Tibial nerve (tissue), 4 donors: ENCODE data around the gene FAM111A. TPM values are rescaled to one million over a fixed set of nuclear protein-coding genes. Genes with fewer than 3 reads are reported as not detected.

Experiments used
- DNase-seq, 2 donors: peaks; one replicate each; pipeline ENCODE4 v3.0.0-alpha.2; 2019; ENCODE audit warnings: low spot score in 2 of 2
- H3K27ac ChIP-seq, 4 donors: fragments of 200-600 bp; sonication (generic) in 3 of 4; one replicate each; pipeline ENCODE4 v1.5.1; 2017 to 2019; ENCODE audit warnings: mild to moderate bottlenecking in 1 of 4
- H3K27me3 ChIP-seq, 2 donors: fragments of 200-600 bp; sonication (generic) in 1 of 2; one replicate each; pipeline versions ENCODE4 v1.5.1 to v1.6.0; 2017 to 2019
- H3K36me3 ChIP-seq, 3 donors: fragments of 200-600 bp; sonication (generic); one replicate each; pipeline ENCODE4 v1.5.1; 2018 to 2019
- H3K4me1 ChIP-seq, 4 donors: fragments of 200-600 bp; sonication (generic) in 3 of 4; one replicate each; pipeline ENCODE4 v1.5.1; 2017 to 2019
- H3K4me3 ChIP-seq, 4 donors: fragments of 200-600 bp; sonication (generic) in 3 of 4; one replicate each; pipeline ENCODE4 v1.5.1; 2017 to 2019; ENCODE audit warnings: mild to moderate bottlenecking in 1 of 4, moderate library complexity in 1 of 4
- H3K9me3 ChIP-seq, 4 donors: fragments of 200-600 bp; sonication (generic) in 3 of 4; one replicate each; pipeline ENCODE4 v1.5.1; 2017 to 2019
- CTCF ChIP-seq, 5 experiments: fragments of 200-600 bp in 3 of 5; fragments of 450-650 bp in 2 of 5; sonication (generic) in 3 of 5; IDR thresholded peaks; one replicate each; pipeline ENCODE4 v1.5.1; 2016 to 2019; ENCODE audit warnings: antibody characterized with exemption in 5 of 5, mild to moderate bottlenecking in 3 of 5, moderate library complexity in 2 of 5
- EP300 ChIP-seq, 2 donors: sonication (generic); formaldehyde crosslinking; IDR thresholded peaks; one replicate each; pipeline ENCODE4 v1.6.1; 2017; ENCODE audit warnings: antibody characterized with exemption in 2 of 2, mild to moderate bottlenecking in 1 of 2
- POLR2A ChIP-seq, 2 donors: fragments of 450-650 bp; IDR thresholded peaks; one replicate each; pipeline ENCODE4 v1.6.1; 2017; ENCODE audit warnings: antibody characterized with exemption in 2 of 2, mild to moderate bottlenecking in 2 of 2, moderate library complexity in 2 of 2
- WGBS, 2 donors: methylation state at CpG; one replicate each; pipeline ENCODE4 v1.1.5; 2018; 5-methylcytosine and 5-hydroxymethylcytosine counted together
- total RNA-seq, 4 donors: library from RNA; depleted of rRNA; stranded (reverse); fragments of >200 nt; gene quantifications; one replicate each; pipeline ENCODE4 v1.1.0, GENCODE V29; 2016

The FAM111A gene
- total RNA-seq, 4 donors from 2014 or later: 24.3 to 76.9 (median 40.3) TPM

GRCh38 chr11:59186130-59186594 is 43.5 kb downstream of the FAM111A start:
- peak; percentile 46 to 59 (median 58) for TF ChIP-seq CTCF (IDR thresholded peaks at IDR 0.05)
- TF ChIP-seq POLR2A (IDR thresholded peaks at IDR 0.05): no peak
- TF ChIP-seq EP300 (IDR thresholded peaks at IDR 0.05): no peak
- Histone ChIP-seq H3K27ac (peak overlapping the region; percentile 9 to 91 (median 54)), H3K36me3 (peaks cover 0 to 43% (median 6%) of the 10 kb centered on the region in 3 donors), H3K27me3 (no peaks in the 10 kb centered on the region), H3K4me3 (no peak overlapping the region), H3K9me3 (no peaks in the 10 kb centered on the region), H3K4me1 (peaks cover 0 to 89% (median 55%) of the 10 kb centered on the region in 4 donors)
- WGBS, 2 donors: 46 to 50% methylated on average over 5 of the region's 5 CpGs
- DNase-seq: no peak

- Histone ChIP-seq H3K27me3 (no peaks in the 10 kb centered on the region), H3K4me1 (peaks cover 0 to 80% (median 52%) of the 10 kb centered on the region in 4 donors), H3K36me3 (peaks cover 0 to 46% (median 5%) of the 10 kb centered on the region in 3 donors), H3K4me3 (no peak overlapping the region), H3K9me3 (no peaks in the 10 kb centered on the region), H3K27ac (peak overlapping the region; percentile 9 to 91 (median 54))
- TF ChIP-seq POLR2A (IDR thresholded peaks at IDR 0.05) (no peak), CTCF (IDR thresholded peaks at IDR 0.05) (no peak), EP300 (IDR thresholded peaks at IDR 0.05) (no peak)
- WGBS, 2 donors: 57 to 64% methylated on average over 3 of the region's 3 CpGs
- no peak for DNase-seq
Measured at GRCh38 chr11:59187035-59187434, 44.4 kb downstream of the FAM111A start.

GRCh38 chr11:59187587-59187986 is 44.9 kb downstream of the FAM111A start:
- DNase-seq: peak in 1 of 2 donors; percentile 49
- H3K36me3 ChIP-seq: peaks cover 0 to 46% (median 2%) of the 10 kb centered on the region in 3 donors
- 50 to 64% methylated on average over 6 of the region's 6 CpGs for WGBS, 2 donors
- H3K4me3 ChIP-seq: no peak overlapping the region
- H3K27ac ChIP-seq: peak overlapping the region in 3 of 4 donors; percentile 9 to 91 (median 79)
- peaks cover 0 to 74% (median 49%) of the 10 kb centered on the region in 4 donors for H3K4me1 ChIP-seq
- no peaks in the 10 kb centered on the region for H3K27me3 ChIP-seq
- TF ChIP-seq EP300 (IDR thresholded peaks at IDR 0.05): peak in 1 of 2 donors; percentile 27
- TF ChIP-seq CTCF (IDR thresholded peaks at IDR 0.05): peak in 1 of 5 experiments; percentile 12
- TF ChIP-seq POLR2A (IDR thresholded peaks at IDR 0.05): no peak
- H3K9me3 ChIP-seq: no peaks in the 10 kb centered on the region

GRCh38 chr11:59188954-59189353 is 46.3 kb downstream of the FAM111A start:
- peaks cover 0 to 61% (median 38%) of the 10 kb centered on the region in 4 donors for H3K4me1 ChIP-seq
- no peak for TF ChIP-seq CTCF (IDR thresholded peaks at IDR 0.05)
- no peak for TF ChIP-seq EP300 (IDR thresholded peaks at IDR 0.05)
- no peak for TF ChIP-seq POLR2A (IDR thresholded peaks at IDR 0.05)
- no peak for DNase-seq
- H3K27ac ChIP-seq: peak overlapping the region in 1 of 4 donors; percentile 4
- no peaks in the 10 kb centered on the region for H3K9me3 ChIP-seq
- no peaks in the 10 kb centered on the region for H3K27me3 ChIP-seq
- no peak overlapping the region for H3K4me3 ChIP-seq
- peaks cover 0 to 56% (median 2%) of the 10 kb centered on the region in 3 donors for H3K36me3 ChIP-seq
- 63 to 69% methylated on average over 4 of the region's 4 CpGs for WGBS, 2 donors

GRCh38 chr11:59189986-59190385 is 47.3 kb downstream of the FAM111A start:
- H3K4me3 ChIP-seq: no peak overlapping the region
- TF ChIP-seq EP300 (IDR thresholded peaks at IDR 0.05): no peak
- H3K36me3 ChIP-seq: peaks cover 0 to 66% (median 2%) of the 10 kb centered on the region in 3 donors
- no peak for DNase-seq
- no peak overlapping the region for H3K27ac ChIP-seq
- peaks cover 0 to 55% (median 27%) of the 10 kb centered on the region in 4 donors for H3K4me1 ChIP-seq
- 55 to 59% methylated on average over 4 of the region's 4 CpGs for WGBS, 2 donors
- no peaks in the 10 kb centered on the region for H3K27me3 ChIP-seq
- H3K9me3 ChIP-seq: no peaks in the 10 kb centered on the region
